Activated CD8-positive, alpha-beta T cell treated with anti-CD3 and anti-CD28 coated beads for 36 hours (primary cell): ENCODE measurements around the gene GALNT16. TPM values are rescaled to one million over a fixed set of nuclear protein-coding genes. Genes with fewer than 3 reads are reported as not detected.
A peak's percentile ranks its signal among the peaks of the same experiment; 100 is the strongest.

Source experiments
- ATAC-seq: fragments of 200-7000 bp; cut with Tn5 transposase; one replicate; pipeline ENCODE4 v1.10.0; 2021; ENCODE audit warnings: mild to moderate bottlenecking, moderate library complexity
- CTCF ChIA-PET: fragments of 350-600 bp; sonication (Branson Sonifier 250); formaldehyde crosslinking; loops from one replicate; lab custom pipeline; 2021; ENCODE audit warnings: antibody characterized with exemption; lab: Charles Lee
- POLR2A ChIA-PET: fragments of 350-600 bp; sonication (Branson Sonifier 250); formaldehyde crosslinking; loops from one replicate; lab custom pipeline; 2021; ENCODE audit warnings: antibody characterized with exemption; lab: Charles Lee
- DNase-seq: peaks from one replicate; pipeline ENCODE4 v3.0.0-alpha.2; 2020
- H3K27ac Mint-ChIP-seq: one replicate; pipeline ENCODE4 v1.8.0; 2021; ENCODE audit warnings: mild to moderate bottlenecking, mixed read lengths
- H3K27me3 Mint-ChIP-seq: one replicate; pipeline ENCODE4 v1.8.0; 2021; ENCODE audit warnings: mixed read lengths
- H3K36me3 Mint-ChIP-seq: one replicate; pipeline ENCODE4 v1.8.0; 2021; ENCODE audit warnings: low read depth, mixed read lengths
- H3K4me1 Mint-ChIP-seq: one replicate; pipeline ENCODE4 v1.8.0; 2021; ENCODE audit warnings: low read depth, mixed read lengths
- H3K4me3 Mint-ChIP-seq: one replicate; pipeline ENCODE4 v1.8.0; 2021; ENCODE audit warnings: mild to moderate bottlenecking, moderate library complexity, mixed read lengths
- H3K9me3 Mint-ChIP-seq: one replicate; pipeline ENCODE4 v1.8.0; 2021; ENCODE audit warnings: mixed read lengths
- CTCF ChIP-seq: fragments of 200-600 bp; IDR thresholded peaks from one replicate; pipeline ENCODE4 v1.8.0; 2022; ENCODE audit warnings: antibody characterized with exemption, mild to moderate bottlenecking
- intact Hi-C: fragments of 100-400 bp; cut with micrococcal nuclease; formaldehyde crosslinking; loops from one replicate; pipeline ENCODE4 v1.10.0; 2022
- total RNA-seq, 2 experiments: library from RNA; stranded (reverse); gene quantifications; one replicate each; pipeline ENCODE4 v1.2.3, GENCODE V29; 2021

GALNT16 gene
- total RNA-seq, 2 experiments from 2014 or later, result not detected

- H3K27me3 Mint-ChIP-seq, result no peaks in the 10 kb centered on the region
- H3K36me3 Mint-ChIP-seq, result no peaks in the 10 kb centered on the region
- CTCF ChIA-PET, result interaction anchor here (1.2 kb wide), 1 partner anchor 9 kb away, joined by 3 read pairs; no protein-coding TSS in a partner anchor
- ATAC-seq (no peak), DNase-seq (no peak)
- intact Hi-C loops, result no loop called here
- H3K4me1 Mint-ChIP-seq, result no peaks in the 10 kb centered on the region
- H3K4me3 Mint-ChIP-seq, result no peak overlapping the region
- POLR2A ChIA-PET, result no interaction called here
- H3K9me3 Mint-ChIP-seq, result no peaks in the 10 kb centered on the region
- no peak overlapping the region for H3K27ac Mint-ChIP-seq
- TF ChIP-seq CTCF, result no peak
Measured at GRCh38 chr14:69291396-69291795, 31.4 kb downstream of the GALNT16 start.

GRCh38 chr14:69291891-69292561, 32.1 kb downstream of the GALNT16 start:
- POLR2A ChIA-PET, result no interaction called here
- ATAC-seq, result no peak
- TF ChIP-seq CTCF, result no peak

GRCh38 chr14:69298131-69299071, 38.4 kb downstream of the GALNT16 start:
- no peak for TF ChIP-seq CTCF
- ChIA-PET POLR2A (interaction anchor here (0.8 to 0.9 kb wide), 2 partner anchors 9 to 11 kb away, joined by 3 read pairs; no protein-coding TSS in a partner anchor), CTCF (interaction anchor here (1.0 to 2.2 kb wide), 7 partner anchors 9 to 161 kb away, joined by 3 to 9 read pairs (median 3); no protein-coding TSS in a partner anchor)
- H3K4me1 Mint-ChIP-seq, result no peaks in the 10 kb centered on the region
- DNase-seq (no peak), ATAC-seq (no peak)
- H3K4me3 Mint-ChIP-seq, result no peak overlapping the region
- no peak overlapping the region for H3K27ac Mint-ChIP-seq
- peaks cover 2% of the 10 kb centered on the region for H3K27me3 Mint-ChIP-seq
- H3K9me3 Mint-ChIP-seq, result no peaks in the 10 kb centered on the region
- intact Hi-C loops, result no loop called here
- H3K36me3 Mint-ChIP-seq, result no peaks in the 10 kb centered on the region

More at GRCh38 chr14:69291891-69292561, 32.1 kb downstream of the GALNT16 start:
- Mint-ChIP-seq H3K9me3 (no peaks in the 10 kb centered on the region), H3K4me3 (no peak overlapping the region), H3K27me3 (no peaks in the 10 kb centered on the region), H3K27ac (no peak overlapping the region), H3K36me3 (no peaks in the 10 kb centered on the region), H3K4me1 (no peaks in the 10 kb centered on the region)
- intact Hi-C loops, result no loop called here
- CTCF ChIA-PET, result no interaction called here
- no peak for DNase-seq

- TF ChIP-seq CTCF, result no peak
- no peak overlapping the region for H3K27ac Mint-ChIP-seq
- peak; percentile 17 for DNase-seq
- ChIA-PET CTCF (interaction anchor here (1.2 to 2.2 kb wide), 3 partner anchors 9 to 160 kb away, joined by 3 to 9 read pairs (median 4); no protein-coding TSS in a partner anchor), POLR2A (no interaction called here)
- H3K4me3 Mint-ChIP-seq, result no peak overlapping the region
- peak; percentile 71 for ATAC-seq
- intact Hi-C loops, result no loop called here
- H3K4me1 Mint-ChIP-seq, result peaks cover 2% of the 10 kb centered on the region
- no peaks in the 10 kb centered on the region for H3K9me3 Mint-ChIP-seq
- H3K36me3 Mint-ChIP-seq, result no peaks in the 10 kb centered on the region
- H3K27me3 Mint-ChIP-seq, result peaks cover 2% of the 10 kb centered on the region
Measured at GRCh38 chr14:69299286-69300035, 39.5 kb downstream of the GALNT16 start.
